ENCODE measurements around the gene CNP. TPM values are rescaled to one million over a fixed set of nuclear protein-coding genes. Genes with fewer than 3 reads are reported as not detected.
"Not testable (repeated sequence)": the region's sequence is repeated elsewhere in the genome, so short reads cannot be mapped to it uniquely, and the experiment has no call there.

CNP gene
- total RNA-seq, 4 donors from 2014 or later = 41.8 to 65.2 (median 53.8) TPM

GRCh38 chr17:42001729-42002128 is 35.1 kb downstream of the CNP start:
- Histone ChIP-seq H3K9me3 (no peaks in the 10 kb centered on the region), H3K4me3 (replicated peaks in 1 of 3) (no peak overlapping the region), H3K27ac (no peak overlapping the region), H3K36me3 (peaks cover 25 to 27% of the 10 kb centered on the region in 2 donors), H3K4me1 (no peaks in the 10 kb centered on the region), H3K27me3 (no peaks in the 10 kb centered on the region)
- 93 to 96% methylated on average over 2 of the region's 2 CpGs for WGBS, 2 donors
- intact Hi-C loops (cut with DNase I) = no loop called here
- DNase-seq = no peak
- no peak for TF ChIP-seq CTCF (IDR thresholded peaks at IDR 0.05)
- no peak for TF ChIP-seq POLR2A (IDR thresholded peaks at IDR 0.05)

GRCh38 chr17:42002175-42002791 is 35.7 kb downstream of the CNP start:
- TF ChIP-seq POLR2A (IDR thresholded peaks at IDR 0.05) = no peak
- no peak for TF ChIP-seq CTCF (IDR thresholded peaks at IDR 0.05)
- 83 to 91% methylated on average over 7 of the region's 7 CpGs for WGBS, 2 donors
- H3K27ac ChIP-seq = no peak overlapping the region
- H3K36me3 ChIP-seq = peaks cover 20 to 21% of the 10 kb centered on the region in 2 donors
- DNase-seq = no peak
- H3K27me3 ChIP-seq = no peaks in the 10 kb centered on the region
- intact Hi-C loops (cut with DNase I) = no loop called here
- H3K9me3 ChIP-seq = no peaks in the 10 kb centered on the region
- no peak overlapping the region for H3K4me3 ChIP-seq (replicated peaks in 1 of 3)
- peaks cover 5% of the 10 kb centered on the region in 2 donors for H3K4me1 ChIP-seq

GRCh38 chr17:42002792-42003301 is 36.3 kb downstream of the CNP start:
- peaks cover 8 to 11% of the 10 kb centered on the region in 2 donors for H3K4me1 ChIP-seq

GRCh38 chr17:42005166-42005565 is 38.6 kb downstream of the CNP start:
- Histone ChIP-seq H3K9me3 (no peaks in the 10 kb centered on the region), H3K4me3 (replicated peaks in 1 of 3) (no peak overlapping the region), H3K27ac (no peak overlapping the region), H3K36me3 (no peaks in the 10 kb centered on the region), H3K4me1 (peaks cover 8 to 19% of the 10 kb centered on the region in 2 donors), H3K27me3 (no peaks in the 10 kb centered on the region)
- intact Hi-C loops (cut with DNase I) = no loop called here
- DNase-seq = no peak
- no peak for TF ChIP-seq POLR2A (IDR thresholded peaks at IDR 0.05)
- TF ChIP-seq CTCF (IDR thresholded peaks at IDR 0.05) = no peak
- WGBS, 2 donors = 90 to 93% methylated on average over 1 of the region's 1 CpG

More at GRCh38 chr17:42002792-42003301, 36.3 kb downstream of the CNP start:
- WGBS, 2 donors = 83 to 84% methylated on average over 3 of the region's 3 CpGs
- TF ChIP-seq CTCF (IDR thresholded peaks at IDR 0.05) (no peak), POLR2A (IDR thresholded peaks at IDR 0.05) (no peak)
- H3K27ac ChIP-seq = no peak overlapping the region
- no peaks in the 10 kb centered on the region for H3K9me3 ChIP-seq
- DNase-seq = no peak
- H3K4me3 ChIP-seq (replicated peaks in 1 of 3) = no peak overlapping the region
- H3K27me3 ChIP-seq = no peaks in the 10 kb centered on the region
- intact Hi-C loops (cut with DNase I) = no loop called here
- H3K36me3 ChIP-seq = peaks cover 14 to 15% of the 10 kb centered on the region in 2 donors

- no peak for DNase-seq
- H3K36me3 ChIP-seq = no peaks in the 10 kb centered on the region
- H3K9me3 ChIP-seq = no peaks in the 10 kb centered on the region
- no peak overlapping the region for H3K27ac ChIP-seq
- no peaks in the 10 kb centered on the region for H3K27me3 ChIP-seq
- intact Hi-C loops (cut with DNase I) = no loop called here
- H3K4me1 ChIP-seq = peaks cover 8 to 22% of the 10 kb centered on the region in 2 donors
- TF ChIP-seq CTCF (IDR thresholded peaks at IDR 0.05) (no peak), POLR2A (IDR thresholded peaks at IDR 0.05) (no peak)
- H3K4me3 ChIP-seq (replicated peaks in 1 of 3) = no peak overlapping the region
- 83 to 91% methylated on average over 4 of the region's 4 CpGs for WGBS, 2 donors
Observed at GRCh38 chr17:42009170-42009569, 42.6 kb downstream of the CNP start.

- H3K4me1 ChIP-seq = peaks cover 15 to 27% of the 10 kb centered on the region in 2 donors
- DNase-seq; H3K9me3 ChIP-seq; H3K27ac ChIP-seq; H3K36me3 ChIP-seq; intact Hi-C loops (cut with DNase I); H3K27me3 ChIP-seq; H3K4me3 ChIP-seq (replicated peaks in 1 of 3): not testable (repeated sequence)
- 56 to 61% methylated on average over 9 of the region's 9 CpGs for WGBS, 2 donors
Observed at GRCh38 chr17:42010266-42010680, 43.7 kb downstream of the CNP start.

All from thyroid gland (tissue), 4 donors.